AG09319 (cell line): ENCODE results near the gene IFITM10.

Source experiments
- DNase-seq: peaks from one replicate; pipeline ENCODE4 v3.0.0-alpha.2; 2010; ENCODE audit warnings: low read depth; ENCODE audit errors: extremely low read depth
- CTCF ChIP-seq: IDR thresholded peaks from 2 replicates; pipeline ENCODE4 v1.5.1; 2011; ENCODE audit warnings: low read depth, mild to moderate bottlenecking, inconsistent platforms, low read length, moderate library complexity

Gene IFITM10

GRCh38 chr11:1776944-1777715 is 26.7 kb upstream of the IFITM10 start:
- DNase-seq: no peak
- no peak for TF ChIP-seq CTCF

- DNase-seq: no peak
- no peak for TF ChIP-seq CTCF
Observed at GRCh38 chr11:1776331-1776851, 26.0 kb upstream of the IFITM10 start.

- no peak for TF ChIP-seq CTCF
- DNase-seq: no peak
Observed at GRCh38 chr11:1774886-1775285, 24.5 kb upstream of the IFITM10 start.

GRCh38 chr11:1773994-1774550 is 23.7 kb upstream of the IFITM10 start:
- TF ChIP-seq CTCF: no peak
- DNase-seq: no peak

- no peak for TF ChIP-seq CTCF
- DNase-seq: no peak
Observed at GRCh38 chr11:1773131-1773993, 23.0 kb upstream of the IFITM10 start.

- DNase-seq: peak; percentile 65
- TF ChIP-seq CTCF: no peak
Observed at GRCh38 chr11:1772270-1773130, 22.1 kb upstream of the IFITM10 start.
